Measurements from ENCODE around the gene FAM20C. TPM values are rescaled to one million over a fixed set of nuclear protein-coding genes. Genes with fewer than 3 reads are reported as not detected.

Gene FAM20C
- total RNA-seq, 3 donors from 2014 or later, result 0.47 to 2.0 (median 1.7) TPM

DNA sequence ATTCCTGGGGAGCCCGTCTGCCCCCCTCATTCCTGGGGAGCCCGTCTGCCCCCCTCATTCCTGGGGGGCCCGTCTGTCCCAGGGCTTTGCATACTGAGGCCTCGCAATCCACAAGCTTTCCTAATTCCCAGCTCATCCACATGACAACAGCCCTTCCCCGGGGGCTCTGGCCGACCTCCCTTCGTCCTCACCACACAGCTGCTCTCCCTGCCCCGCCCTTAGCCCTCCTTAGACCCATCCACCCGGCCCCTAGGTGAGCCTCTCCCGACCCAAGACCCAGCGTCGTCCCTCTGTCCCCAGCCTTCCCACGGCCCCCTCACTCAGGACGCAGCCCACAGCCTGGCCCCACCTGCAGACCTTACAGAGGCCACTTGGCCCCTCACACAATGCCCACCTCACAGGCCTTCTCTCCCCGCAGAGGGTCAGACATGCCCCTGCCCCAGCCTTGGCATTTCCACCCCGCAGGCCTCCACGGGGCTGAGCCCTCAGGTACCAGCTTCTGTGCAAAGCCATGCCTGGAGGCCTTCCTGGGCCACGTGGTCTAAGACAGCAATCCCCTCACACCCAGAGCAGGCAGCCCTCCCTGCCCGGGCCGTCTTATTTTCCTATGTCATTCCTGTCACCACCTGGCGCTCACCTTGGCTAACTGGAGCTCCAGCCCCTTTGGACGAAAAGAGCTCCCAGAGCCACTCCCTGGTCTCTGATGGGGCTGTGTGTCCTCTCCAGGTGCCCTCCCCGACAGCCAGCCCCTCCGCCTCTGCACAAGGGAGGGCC is 3.5 kb upstream of the FAM20C start:
- DNase-seq (no peak), ATAC-seq (no peak)
- Mint-ChIP-seq H3K36me3 (ENCODE audit: insufficient read depth) (no peaks in the 10 kb centered on the region), H3K27me3 (ENCODE audit: low read depth) (peaks cover 33% of the 10 kb centered on the region), H3K4me3 (no peak overlapping the region), H3K9me3 (no peaks in the 10 kb centered on the region), H3K4me1 (ENCODE audit: low read depth) (peaks cover 3% of the 10 kb centered on the region)

DNA sequence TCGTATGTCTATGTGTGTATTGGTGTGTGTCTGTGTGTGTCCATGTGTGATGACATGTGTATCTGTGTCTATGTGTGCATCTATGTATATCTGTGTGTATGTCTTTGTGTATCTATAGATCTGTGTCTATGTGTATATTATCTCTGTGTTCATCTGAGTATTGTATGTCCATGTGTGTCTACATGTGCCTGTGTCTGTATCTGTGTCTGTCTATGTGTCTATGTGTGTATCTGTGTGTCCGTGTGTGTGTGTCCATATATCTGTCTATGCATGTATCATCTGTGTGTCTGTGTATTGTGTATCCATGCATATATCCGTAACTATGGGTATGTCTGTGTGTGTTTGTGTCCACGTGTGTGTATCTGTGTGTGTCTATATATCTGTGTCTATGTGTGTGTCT is 2.7 kb upstream of the FAM20C start:
- Mint-ChIP-seq H3K27me3 (ENCODE audit: low read depth) (peaks cover 40% of the 10 kb centered on the region), H3K9me3 (no peaks in the 10 kb centered on the region), H3K4me1 (ENCODE audit: low read depth) (peaks cover 3% of the 10 kb centered on the region), H3K4me3 (no peak overlapping the region), H3K36me3 (ENCODE audit: insufficient read depth) (no peaks in the 10 kb centered on the region)
- ATAC-seq (no peak), DNase-seq (no peak)

DNA sequence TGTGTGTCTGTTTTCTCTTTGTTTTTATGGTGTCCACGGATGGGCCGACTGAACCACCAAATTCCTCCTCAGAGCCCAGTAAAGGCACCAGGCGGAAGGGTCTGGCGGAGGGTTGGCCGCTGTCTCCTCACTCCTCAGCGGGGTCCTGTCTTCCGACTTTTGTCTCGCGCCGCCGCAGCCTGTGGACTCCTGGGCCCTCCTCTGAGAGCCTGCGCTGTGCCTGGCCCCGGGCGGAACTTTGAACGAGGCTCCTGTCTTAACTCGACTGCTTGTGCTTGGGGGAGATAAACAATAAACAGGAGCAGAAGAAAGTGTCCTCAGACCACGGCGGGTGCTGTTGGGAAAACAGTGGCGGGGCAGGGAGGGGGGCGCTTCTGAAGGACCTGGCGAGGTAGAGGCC is 2.2 kb upstream of the FAM20C start:
- H3K4me3 Mint-ChIP-seq, result no peak overlapping the region
- DNase-seq (no peak), ATAC-seq (no peak)
- H3K27me3 Mint-ChIP-seq (ENCODE audit: low read depth), result peaks cover 44% of the 10 kb centered on the region
- H3K4me1 Mint-ChIP-seq (ENCODE audit: low read depth), result peaks cover 3% of the 10 kb centered on the region
- H3K36me3 Mint-ChIP-seq (ENCODE audit: insufficient read depth), result no peaks in the 10 kb centered on the region
- no peaks in the 10 kb centered on the region for H3K9me3 Mint-ChIP-seq

GRCh38 chr7:191105-191980 is 1.0 kb upstream of the FAM20C start:
- no peaks in the 10 kb centered on the region for H3K36me3 Mint-ChIP-seq (ENCODE audit: insufficient read depth)
- H3K4me1 Mint-ChIP-seq (ENCODE audit: low read depth), result peaks cover 3% of the 10 kb centered on the region
- H3K4me3 Mint-ChIP-seq, result peak overlapping the region; percentile 78
- H3K9me3 Mint-ChIP-seq, result no peaks in the 10 kb centered on the region
- ATAC-seq (peak; percentile 15 to 16), DNase-seq (no peak)
- H3K27me3 Mint-ChIP-seq (ENCODE audit: low read depth), result peaks cover 55% of the 10 kb centered on the region

- peaks cover 3% of the 10 kb centered on the region for H3K4me1 Mint-ChIP-seq (ENCODE audit: low read depth)
- ATAC-seq, result peak; percentile 17 to 40
- no peak for DNase-seq
- no peak overlapping the region for H3K4me3 Mint-ChIP-seq
- H3K9me3 Mint-ChIP-seq, result no peaks in the 10 kb centered on the region
- peaks cover 52% of the 10 kb centered on the region for H3K27me3 Mint-ChIP-seq (ENCODE audit: low read depth)
- H3K36me3 Mint-ChIP-seq (ENCODE audit: insufficient read depth), result no peaks in the 10 kb centered on the region
Observed at GRCh38 chr7:192701-193480, 520 bp downstream of the FAM20C start.

DNA sequence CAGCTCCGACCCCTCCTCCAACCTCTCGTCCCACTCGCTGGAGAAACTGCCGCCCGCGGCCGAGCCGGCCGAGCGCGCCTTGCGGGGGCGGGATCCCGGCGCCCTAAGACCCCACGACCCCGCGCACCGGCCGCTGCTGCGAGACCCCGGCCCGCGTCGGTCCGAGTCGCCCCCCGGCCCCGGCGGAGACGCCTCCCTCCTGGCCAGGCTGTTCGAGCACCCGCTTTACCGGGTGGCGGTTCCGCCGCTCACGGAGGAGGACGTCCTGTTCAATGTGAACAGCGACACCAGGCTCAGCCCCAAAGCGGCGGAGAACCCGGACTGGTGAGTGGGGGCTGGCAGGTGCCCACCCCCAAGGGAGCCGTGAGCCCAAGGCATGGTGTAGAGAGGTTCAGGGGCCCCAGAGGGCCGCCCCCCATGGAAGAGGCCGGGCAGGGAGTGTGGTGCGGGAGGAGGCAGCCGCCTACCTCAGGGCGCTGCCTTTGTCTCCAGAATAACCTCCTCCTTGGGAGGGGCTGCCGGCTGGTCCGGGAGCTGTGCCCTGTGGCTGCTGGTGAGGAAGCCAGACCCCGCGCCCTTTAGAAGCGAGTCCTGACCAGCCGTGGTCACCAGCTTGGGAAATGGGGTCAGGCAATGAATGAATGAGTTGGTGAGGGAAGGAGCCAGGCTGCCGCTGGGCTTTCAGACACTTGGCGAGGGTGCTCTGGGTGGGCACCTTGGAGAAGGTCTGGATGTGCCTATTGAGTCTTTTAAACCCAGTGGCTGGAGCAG is 1.3 kb downstream of the FAM20C start:
- Mint-ChIP-seq H3K4me3 (peak overlapping the region; percentile 38), H3K4me1 (ENCODE audit: low read depth) (peaks cover 3% of the 10 kb centered on the region), H3K36me3 (ENCODE audit: insufficient read depth) (no peaks in the 10 kb centered on the region), H3K27me3 (ENCODE audit: low read depth) (peaks cover 52% of the 10 kb centered on the region), H3K9me3 (no peaks in the 10 kb centered on the region)
- DNase-seq (no peak), ATAC-seq (no peak)

GRCh38 chr7:194252-195009 is 2.1 kb downstream of the FAM20C start:
- DNase-seq, result no peak
- Mint-ChIP-seq H3K9me3 (no peaks in the 10 kb centered on the region), H3K4me3 (peak overlapping the region; percentile 38), H3K36me3 (ENCODE audit: insufficient read depth) (no peaks in the 10 kb centered on the region), H3K27me3 (ENCODE audit: low read depth) (peaks cover 48% of the 10 kb centered on the region), H3K4me1 (ENCODE audit: low read depth) (peaks cover 3% of the 10 kb centered on the region)
- no peak for ATAC-seq

- H3K4me3 Mint-ChIP-seq, result no peak overlapping the region
- peaks cover 41% of the 10 kb centered on the region for H3K27me3 Mint-ChIP-seq (ENCODE audit: low read depth)
- ATAC-seq (no peak), DNase-seq (no peak)
- H3K36me3 Mint-ChIP-seq (ENCODE audit: insufficient read depth), result no peaks in the 10 kb centered on the region
- no peaks in the 10 kb centered on the region for H3K9me3 Mint-ChIP-seq
- H3K4me1 Mint-ChIP-seq (ENCODE audit: low read depth), result peaks cover 3% of the 10 kb centered on the region
Observed at GRCh38 chr7:195010-195829, 2.8 kb downstream of the FAM20C start.

DNA sequence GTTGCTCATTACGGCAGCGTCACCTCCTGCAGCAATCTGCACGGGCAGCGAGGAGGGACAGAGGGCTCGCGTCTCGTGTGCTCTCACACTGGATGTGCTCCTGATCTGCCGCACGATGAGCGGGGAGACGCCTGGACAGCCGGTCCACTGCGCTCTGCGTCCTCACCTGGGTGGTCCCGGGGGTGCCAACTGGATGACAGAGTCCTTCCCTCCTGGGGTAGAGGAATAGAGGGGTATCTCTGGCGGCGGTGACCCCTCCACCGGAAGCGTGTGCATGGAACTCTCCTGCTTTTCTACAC is 3.4 kb downstream of the FAM20C start:
- Mint-ChIP-seq H3K36me3 (ENCODE audit: insufficient read depth) (no peaks in the 10 kb centered on the region), H3K9me3 (no peaks in the 10 kb centered on the region), H3K4me3 (no peak overlapping the region), H3K27me3 (ENCODE audit: low read depth) (peaks cover 36% of the 10 kb centered on the region), H3K4me1 (ENCODE audit: low read depth) (peaks cover 3% of the 10 kb centered on the region)
- DNase-seq (no peak), ATAC-seq (no peak)

- no peaks in the 10 kb centered on the region for H3K9me3 Mint-ChIP-seq
- DNase-seq (no peak), ATAC-seq (no peak)
- peaks cover 31% of the 10 kb centered on the region for H3K27me3 Mint-ChIP-seq (ENCODE audit: low read depth)
- no peaks in the 10 kb centered on the region for H3K36me3 Mint-ChIP-seq (ENCODE audit: insufficient read depth)
- H3K4me1 Mint-ChIP-seq (ENCODE audit: low read depth), result peaks cover 3% of the 10 kb centered on the region
- no peak overlapping the region for H3K4me3 Mint-ChIP-seq
Observed at GRCh38 chr7:196283-196682, 3.9 kb downstream of the FAM20C start.

GRCh38 chr7:196778-197321 is 4.5 kb downstream of the FAM20C start:
- H3K4me3 Mint-ChIP-seq, result no peak overlapping the region
- no peaks in the 10 kb centered on the region for H3K4me1 Mint-ChIP-seq (ENCODE audit: low read depth)
- ATAC-seq (no peak), DNase-seq (no peak)
- no peaks in the 10 kb centered on the region for H3K36me3 Mint-ChIP-seq (ENCODE audit: insufficient read depth)
- peaks cover 27% of the 10 kb centered on the region for H3K27me3 Mint-ChIP-seq (ENCODE audit: low read depth)
- H3K9me3 Mint-ChIP-seq, result no peaks in the 10 kb centered on the region

DNA sequence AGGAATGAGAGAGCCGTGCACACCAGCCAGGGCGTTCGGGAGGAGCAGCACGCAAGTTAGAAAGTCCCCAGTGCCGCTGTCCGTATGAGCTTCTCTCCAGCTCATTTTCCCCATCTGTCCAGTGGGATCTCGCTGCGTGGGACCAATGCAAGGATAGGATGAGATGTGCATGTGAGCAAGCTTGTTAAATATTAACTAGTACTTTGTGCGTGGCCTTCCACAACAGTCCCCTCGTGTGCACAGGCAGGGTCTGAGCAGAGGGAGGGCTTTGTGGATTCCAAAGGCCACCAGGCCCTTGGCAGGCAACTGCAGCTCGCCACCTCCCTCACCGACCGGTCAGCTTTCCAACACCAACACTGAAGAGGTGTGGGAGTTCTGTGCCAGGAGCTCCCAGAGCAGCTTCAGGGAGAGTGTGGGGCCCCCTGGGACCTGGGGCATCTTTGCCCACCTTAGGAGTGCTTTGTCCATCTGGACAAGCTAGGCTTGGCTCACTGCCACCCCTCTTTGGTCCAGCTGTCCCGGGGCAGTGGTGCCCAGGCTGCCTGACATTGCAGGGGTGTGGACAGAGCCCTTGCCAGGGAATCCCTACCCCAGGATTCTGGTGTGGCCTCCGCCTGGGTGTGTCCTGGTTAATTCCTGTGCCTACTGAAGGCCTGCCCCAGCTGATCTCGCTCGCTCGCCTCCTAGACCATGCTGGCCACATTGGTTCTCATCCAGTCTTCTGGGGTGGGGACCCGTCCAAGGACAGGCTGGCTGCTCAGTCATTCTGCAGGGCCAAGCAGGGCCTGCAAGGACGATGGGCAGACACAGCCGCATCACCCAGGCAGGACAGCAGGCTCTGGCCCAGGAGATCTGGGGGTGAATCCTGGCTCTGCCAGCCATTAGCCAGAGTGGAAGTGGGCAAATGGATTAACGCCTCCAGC is 5.3 kb downstream of the FAM20C start:
- H3K9me3 Mint-ChIP-seq, result no peaks in the 10 kb centered on the region
- no peaks in the 10 kb centered on the region for H3K36me3 Mint-ChIP-seq (ENCODE audit: insufficient read depth)
- no peak for DNase-seq
- H3K4me3 Mint-ChIP-seq, result no peak overlapping the region
- ATAC-seq, result no peak
- H3K4me1 Mint-ChIP-seq (ENCODE audit: low read depth), result no peaks in the 10 kb centered on the region
- peaks cover 27% of the 10 kb centered on the region for H3K27me3 Mint-ChIP-seq (ENCODE audit: low read depth)
